Fibroblast of the aortic adventitia (primary cell): Measurements from ENCODE around the gene UNC119. TPM values are rescaled to one million over a fixed set of nuclear protein-coding genes. Genes with fewer than 3 reads are reported as not detected.

Experiments used
- DNase-seq: peaks from one replicate; pipeline ENCODE4 v3.0.0-alpha.2; 2010; ENCODE audit warnings: low read depth
- H3K4me3 ChIP-seq: 2 replicates; pipeline ENCODE4 v1.5.1; 2011; ENCODE audit warnings: low read depth, mild to moderate bottlenecking, control low read depth, low read length, moderate library complexity
- CTCF ChIP-seq: IDR thresholded peaks from 2 replicates; pipeline ENCODE4 v1.5.1; 2011; ENCODE audit warnings: mild to moderate bottlenecking, low read length, control low read depth, inconsistent platforms; ENCODE audit not compliant: insufficient read depth
- total RNA-seq: library from RNA; depleted of rRNA; stranded (reverse); fragments of >200 nt; gene quantifications from 2 replicates; pipeline ENCODE4 v1.2.3, GENCODE V29; 2012; ENCODE audit warnings: low replicate concordance

UNC119 gene
- 12.2 and 18.2 TPM in 2 replicates for total RNA-seq

- peak within 1 kb of the TSS; percentile 78 for H3K4me3 ChIP-seq
- no peak for TF ChIP-seq CTCF
- DNase-seq: peak; percentile 47
Measured at GRCh38 chr17:28552176-28552999, at the start of gene UNC119. Gene UNC119, minus strand, starts transcription at chr17:28552624. Its CDS starts 67 bp downstream, at chr17:28552557.

GRCh38 chr17:28599311-28600184 is 47.1 kb upstream of the UNC119 start:
- DNase-seq: peak; percentile 89
- peak overlapping the region; percentile 86 for H3K4me3 ChIP-seq
- no peak for TF ChIP-seq CTCF

DNA sequence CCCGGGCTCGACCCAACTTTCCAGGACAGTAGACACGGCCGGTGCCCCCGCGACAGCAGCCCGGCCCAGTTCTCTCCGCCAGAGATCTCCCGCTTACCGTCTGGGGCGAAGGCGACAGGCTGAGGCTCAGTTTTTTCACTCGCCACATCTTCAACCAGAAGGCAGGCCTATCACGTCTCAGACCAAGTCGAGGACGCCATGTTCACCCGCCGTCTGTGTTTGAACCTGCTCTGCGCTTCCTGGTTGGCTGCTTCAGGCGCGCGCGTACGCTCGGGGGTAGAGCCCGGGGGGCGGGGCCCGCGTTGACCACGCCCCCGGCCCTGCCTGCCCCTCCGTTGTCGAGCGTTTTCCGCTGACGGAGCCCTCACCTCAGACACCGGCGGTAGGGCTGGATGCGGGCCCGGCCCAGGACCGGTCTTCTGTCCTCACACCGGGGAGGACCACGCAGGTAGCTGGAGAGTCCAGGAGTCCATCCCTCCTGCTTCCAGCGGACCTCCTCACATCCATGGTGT is 46.4 kb upstream of the UNC119 start, which contains the start of gene SPAG5:
Gene SPAG5, minus strand, starts transcription at position 227 of the 512 bp plus-strand sequence. Its CDS starts 79 bp downstream, at position 148.
- peak within 1 kb of the TSS; percentile 86 for H3K4me3 ChIP-seq
- TF ChIP-seq CTCF: no peak
- peak; percentile 83 for DNase-seq

- peak overlapping the region; percentile 86 for H3K4me3 ChIP-seq
- no peak for TF ChIP-seq CTCF
- no peak for DNase-seq
Measured at GRCh38 chr17:28598389-28598788, 46.0 kb upstream of the UNC119 start.

DNA sequence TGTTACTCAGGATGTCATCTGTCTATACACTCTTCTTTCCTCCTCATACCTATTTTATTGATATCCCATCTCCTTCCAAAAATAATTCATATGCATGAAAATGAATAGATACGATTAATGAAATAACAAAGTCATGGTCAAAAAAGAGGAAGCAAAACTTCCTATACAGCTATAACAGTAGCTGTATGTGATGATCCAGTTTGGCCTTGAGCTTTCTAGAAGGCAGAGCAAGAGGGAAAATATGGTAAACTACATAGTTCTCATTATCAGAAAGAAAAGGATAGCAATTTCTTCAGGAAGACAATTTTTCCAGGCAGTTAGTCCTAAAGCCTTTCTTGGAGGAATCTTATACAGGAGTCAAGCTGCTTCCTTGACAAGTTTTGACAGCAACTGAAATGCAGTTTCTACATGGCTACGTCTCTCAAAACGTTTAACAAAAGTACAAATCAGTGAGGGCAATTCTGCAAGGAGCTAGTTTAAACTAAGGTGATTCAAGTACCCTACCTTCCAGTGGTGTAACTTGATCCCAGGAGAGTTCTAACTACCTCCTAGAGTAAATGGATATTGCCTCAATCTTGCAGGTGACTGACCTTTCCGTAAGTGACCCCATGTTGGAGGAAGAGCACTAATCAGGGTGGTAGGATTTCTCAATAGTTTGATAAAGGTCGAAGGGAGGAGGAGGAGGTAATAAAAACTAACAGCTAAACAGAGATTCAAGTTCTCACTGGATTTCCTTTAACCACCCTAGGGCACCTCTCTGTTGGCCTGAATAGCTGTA is 45.4 kb upstream of the UNC119 start:
- TF ChIP-seq CTCF: no peak
- H3K4me3 ChIP-seq: peak overlapping the region; percentile 86
- DNase-seq: no peak

GRCh38 chr17:28592260-28592659 is 39.8 kb upstream of the UNC119 start:
- no peak for DNase-seq
- H3K4me3 ChIP-seq: no peak overlapping the region
- no peak for TF ChIP-seq CTCF
